Measurements from ENCODE around the gene PCIF1.
"Not testable (repeated sequence)": the region's sequence is repeated elsewhere in the genome, so short reads cannot be mapped to it uniquely, and the experiment has no call there.

PCIF1 gene

GRCh38 chr20:45924391-45925261 is 9.9 kb upstream of the PCIF1 start:
- DNase-seq (ENCODE audit: low read depth): no peak

DNA sequence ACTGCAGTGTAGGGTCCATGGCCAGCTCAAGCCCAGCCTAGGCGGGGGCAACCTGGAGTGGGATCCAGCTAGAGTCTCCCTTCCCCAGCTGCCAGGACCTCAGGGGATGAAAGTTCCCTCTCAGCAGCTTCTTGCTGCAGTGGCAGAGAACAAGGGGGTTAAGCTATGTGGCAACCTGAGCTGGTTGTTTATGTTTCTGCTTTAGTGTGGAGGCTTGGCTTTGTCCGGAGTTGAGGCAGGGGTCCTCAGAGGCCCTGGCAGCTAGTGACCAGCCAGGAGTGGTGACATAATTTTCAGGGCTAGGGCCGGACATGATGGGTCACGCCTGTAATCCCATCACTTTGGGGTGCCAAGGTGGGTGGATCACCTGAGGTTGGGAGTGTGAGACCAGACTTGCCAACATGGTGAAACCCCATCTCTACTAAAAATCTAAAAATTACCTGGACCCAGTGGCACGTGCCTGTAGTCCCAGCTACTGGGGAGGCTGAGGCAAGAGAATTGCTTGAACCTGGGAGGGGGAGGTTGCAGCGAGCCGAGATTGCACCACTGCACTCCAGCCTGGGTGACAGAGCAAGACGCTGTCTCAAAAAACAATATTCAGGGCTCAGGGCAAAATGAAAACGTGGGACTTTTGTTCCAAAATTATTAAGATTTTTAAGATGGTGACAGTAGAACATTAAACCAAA is 8.5 kb upstream of the PCIF1 start:
- DNase-seq (ENCODE audit: low read depth): no peak

DNA sequence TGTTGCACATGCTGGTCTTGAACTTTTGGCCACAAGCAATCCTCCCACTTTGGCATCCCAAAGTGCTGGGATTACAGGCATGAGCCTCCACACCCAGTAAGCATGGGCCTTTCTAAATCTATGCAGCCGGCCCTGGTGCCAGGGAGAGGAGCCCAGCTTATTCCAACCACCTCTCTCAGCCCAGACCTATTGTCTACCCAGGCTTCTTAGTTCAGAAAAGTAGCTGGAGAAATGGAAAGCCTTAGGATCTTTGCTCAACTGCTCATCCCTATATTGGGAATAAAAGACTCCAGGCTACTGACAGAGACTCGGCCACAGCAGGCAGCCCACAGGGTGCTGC is 7.8 kb upstream of the PCIF1 start:
- no peak for DNase-seq (ENCODE audit: low read depth)

DNA sequence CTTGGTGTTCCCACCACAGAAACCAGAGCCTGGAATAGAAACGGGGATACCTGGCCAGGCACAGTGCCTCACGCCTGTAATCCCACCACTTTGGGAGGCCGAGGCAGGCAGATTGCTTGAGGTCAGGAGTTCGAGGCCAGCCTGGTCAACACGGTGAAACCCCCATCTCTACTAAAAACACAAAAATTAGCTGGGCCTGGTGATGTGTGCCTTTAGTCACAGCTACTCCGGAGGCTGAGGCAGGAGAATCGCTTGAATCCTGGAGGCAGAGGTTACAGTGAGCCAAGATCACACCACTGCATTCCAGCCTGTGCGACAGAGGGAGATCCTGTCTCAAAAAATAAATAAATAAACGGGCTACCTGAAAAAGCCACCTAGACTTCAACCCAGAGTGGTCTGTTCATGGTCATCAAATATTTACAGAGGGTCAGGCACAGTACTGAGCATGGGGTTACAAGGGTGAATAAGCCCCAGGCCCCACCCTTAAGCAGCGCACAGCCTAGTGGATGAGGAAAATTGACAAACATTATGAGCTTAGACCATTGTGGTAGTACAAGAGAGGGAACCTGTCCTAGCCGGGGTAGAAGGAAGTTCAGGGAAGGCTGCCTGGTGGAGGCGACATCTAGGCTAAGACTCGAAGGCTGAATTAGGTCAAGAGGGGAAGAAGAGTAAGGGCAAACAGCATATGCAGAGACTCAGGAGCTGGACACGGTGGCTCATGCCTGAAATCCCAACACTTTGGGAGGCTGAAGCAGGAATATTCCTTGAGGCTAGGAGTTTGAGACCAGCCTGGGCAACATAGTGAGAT is 7.2 kb upstream of the PCIF1 start:
- DNase-seq (ENCODE audit: low read depth): no peak

DNA sequence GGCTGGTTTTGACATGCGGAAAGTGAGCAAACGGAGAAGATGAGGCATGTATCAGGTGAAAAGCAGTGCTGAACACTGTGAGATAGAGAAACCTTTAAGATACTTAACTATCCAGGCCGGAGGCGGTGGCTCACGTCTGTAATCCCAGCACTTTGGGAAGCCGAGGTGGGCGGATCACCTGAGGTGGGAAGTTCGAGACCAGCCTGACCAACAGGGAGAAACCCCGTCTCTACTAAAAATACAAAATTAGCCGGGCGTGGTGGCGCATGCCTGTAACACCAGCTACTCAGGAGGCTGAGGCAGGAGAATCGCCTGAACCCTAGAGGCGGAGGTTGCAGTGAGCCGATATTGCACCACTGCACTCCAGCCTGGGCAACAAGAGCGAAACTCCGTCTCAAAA is 2.8 kb upstream of the PCIF1 start:
- DNase-seq (ENCODE audit: low read depth): not testable (repeated sequence)

DNA sequence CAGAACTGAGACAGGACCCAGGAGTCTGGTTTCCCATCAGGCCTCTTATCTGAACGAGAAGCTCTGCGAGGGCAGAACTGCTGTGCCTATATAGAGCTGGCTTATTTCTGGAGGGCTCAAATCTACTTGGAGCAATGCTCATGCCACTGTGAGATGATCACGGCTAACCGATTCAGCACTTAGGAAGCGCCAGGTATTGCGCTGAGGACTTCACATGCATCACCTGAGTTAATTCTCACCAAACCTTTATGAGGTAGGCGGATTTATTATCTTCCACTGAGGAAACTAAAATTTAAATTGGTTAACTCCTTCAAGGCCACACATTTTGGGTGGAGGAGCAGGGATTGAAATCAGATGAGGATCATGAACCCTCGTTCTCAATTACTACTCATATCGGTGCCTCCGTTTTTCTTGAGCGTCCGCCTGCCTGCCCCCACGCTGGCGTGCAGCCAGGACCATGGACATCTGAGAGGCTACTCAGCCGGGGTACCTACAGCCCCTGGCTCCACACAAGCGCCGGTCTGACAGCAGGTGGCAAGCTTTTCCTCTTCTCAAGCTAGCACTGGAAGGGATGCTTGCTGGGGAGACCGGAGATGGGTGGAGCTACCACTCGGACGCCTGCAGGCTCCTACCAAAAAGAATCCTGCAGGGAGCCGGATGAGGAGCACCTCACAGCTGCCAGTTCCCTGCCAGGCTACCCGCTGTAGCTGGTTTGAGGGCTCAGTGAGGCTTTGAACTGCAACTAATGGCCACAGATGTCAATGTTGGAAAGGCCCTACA is 1.0 kb upstream of the PCIF1 start:
- no peak for DNase-seq (ENCODE audit: low read depth)

DNA sequence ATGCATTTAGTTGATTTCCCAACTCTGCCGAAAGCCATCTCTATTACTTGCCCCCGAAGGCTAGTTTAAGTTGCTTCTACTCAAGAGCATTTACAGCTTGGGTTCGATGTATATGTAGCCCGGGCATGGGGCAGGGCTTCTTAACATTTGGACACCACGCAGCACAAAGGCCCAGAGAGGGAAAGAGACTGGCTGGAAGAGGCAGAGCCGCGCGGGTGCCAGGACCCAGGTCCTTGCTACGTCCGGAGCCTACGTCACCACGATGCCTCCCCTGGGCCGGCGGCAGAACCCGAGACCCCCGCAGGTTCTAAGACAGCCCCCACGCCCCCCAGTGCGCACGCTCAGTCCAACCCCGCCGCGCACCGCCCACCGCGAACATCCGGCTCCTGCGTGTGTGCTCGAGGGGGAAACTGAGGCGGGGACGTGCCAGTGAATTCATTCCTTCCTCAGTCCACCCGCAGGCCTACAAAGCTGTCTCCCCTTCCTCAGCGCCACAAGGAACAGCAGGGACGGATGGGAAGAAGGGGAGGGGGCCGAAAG is 367 bp upstream of the PCIF1 start:
- DNase-seq (ENCODE audit: low read depth): no peak

- DNase-seq (ENCODE audit: low read depth): no peak
These were observed 1.0 kb downstream of the PCIF1 start for GRCh38 chr20:45935416-45936046.

- DNase-seq (ENCODE audit: low read depth): no peak
These were observed 3.3 kb downstream of the PCIF1 start for GRCh38 chr20:45937765-45938164.

DNA sequence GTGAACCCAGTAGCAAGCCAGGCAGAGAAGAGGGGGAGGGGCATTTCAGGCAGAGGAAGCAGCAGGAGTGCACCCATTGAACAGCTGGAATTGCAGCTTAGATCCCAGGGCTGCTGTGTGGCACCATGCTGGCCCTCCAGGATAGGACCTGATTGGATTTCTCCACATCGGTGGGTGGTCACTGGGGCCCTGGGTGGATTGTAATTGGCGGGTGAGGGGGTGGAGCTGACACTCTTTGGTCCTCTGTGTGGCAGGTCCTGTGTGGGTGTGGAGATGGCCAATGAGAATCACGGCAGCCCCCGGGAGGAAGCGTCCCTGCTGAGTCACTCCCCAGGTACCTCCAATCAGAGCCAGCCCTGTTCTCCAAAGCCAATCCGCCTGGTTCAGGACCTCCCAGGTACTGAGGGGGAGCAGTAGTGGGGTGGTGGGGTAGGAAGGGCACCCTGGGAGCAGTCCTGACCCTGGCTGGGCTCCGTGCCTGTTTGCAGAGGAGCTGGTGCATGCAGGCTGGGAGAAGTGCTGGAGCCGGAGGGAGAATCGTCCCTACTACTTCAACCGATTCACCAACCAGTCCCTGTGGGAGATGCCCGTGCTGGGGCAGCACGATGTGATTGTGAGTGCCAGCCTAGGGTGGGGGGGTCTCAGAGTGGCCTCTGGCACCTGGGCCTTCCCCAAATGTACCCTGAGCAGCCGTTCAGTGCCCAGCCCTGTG is 4.4 kb downstream of the PCIF1 start:
- no peak for DNase-seq (ENCODE audit: low read depth)

DNA sequence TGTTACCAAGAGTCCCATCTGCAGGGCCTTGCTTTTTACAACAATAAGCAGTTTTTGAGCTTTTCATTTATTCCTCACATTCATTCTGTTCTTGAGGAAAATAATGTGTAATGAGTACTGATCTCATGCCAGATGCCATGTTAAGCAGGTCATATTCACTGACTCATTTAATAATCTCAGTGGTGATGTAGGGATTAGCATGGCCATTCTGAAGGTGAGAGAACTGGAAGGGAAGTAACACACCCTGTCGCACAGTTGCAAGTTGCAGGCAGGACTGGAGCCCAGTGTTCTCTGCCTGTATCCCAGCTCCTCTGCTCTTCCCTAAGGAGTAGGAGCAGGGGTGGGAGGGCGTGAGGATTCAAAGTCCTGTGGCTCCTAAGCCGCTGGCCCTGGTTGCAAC is 5.6 kb downstream of the PCIF1 start:
- no peak for DNase-seq (ENCODE audit: low read depth)

DNA sequence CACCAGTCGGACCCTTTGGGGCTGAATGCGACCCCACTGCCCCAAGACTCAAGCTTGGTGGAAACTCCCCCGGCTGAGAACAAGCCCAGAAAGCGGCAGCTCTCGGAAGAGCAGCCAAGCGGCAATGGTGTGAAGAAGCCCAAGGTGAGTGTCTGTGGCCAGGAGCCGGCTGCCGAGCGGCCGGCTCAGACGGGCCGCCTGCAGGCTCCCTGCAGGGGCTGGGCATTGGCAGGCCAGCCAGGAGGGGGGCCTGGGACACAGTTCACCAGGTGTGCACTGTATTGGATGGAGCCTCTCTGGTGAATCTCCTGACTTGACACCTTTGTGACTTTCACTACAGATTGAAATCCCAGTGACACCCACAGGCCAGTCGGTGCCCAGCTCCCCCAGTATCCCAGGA is 6.0 kb downstream of the PCIF1 start:
- DNase-seq (ENCODE audit: low read depth): no peak

DNA sequence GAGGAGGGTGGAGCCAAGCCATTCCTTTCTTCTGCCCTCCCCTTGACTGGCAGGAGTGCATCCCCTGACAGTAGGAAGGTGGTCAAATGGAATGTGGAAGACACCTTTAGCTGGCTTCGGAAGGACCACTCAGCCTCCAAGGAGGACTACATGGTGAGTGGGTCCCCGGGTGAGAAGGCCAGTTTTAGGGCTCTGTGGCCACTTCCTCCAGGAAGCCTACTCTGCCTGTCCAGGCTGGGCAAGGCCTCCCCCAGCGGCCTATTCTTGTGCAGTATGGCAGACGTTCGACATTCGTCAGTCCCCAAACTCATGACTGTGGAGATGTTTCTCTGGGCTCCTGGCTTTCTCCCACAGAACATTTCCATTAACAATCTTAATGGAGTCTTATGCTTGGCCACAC is 9.1 kb downstream of the PCIF1 start:
- DNase-seq (ENCODE audit: low read depth): no peak

- DNase-seq (ENCODE audit: low read depth): no peak
These were observed 9.9 kb downstream of the PCIF1 start for GRCh38 chr20:45944151-45944964.

DNA sequence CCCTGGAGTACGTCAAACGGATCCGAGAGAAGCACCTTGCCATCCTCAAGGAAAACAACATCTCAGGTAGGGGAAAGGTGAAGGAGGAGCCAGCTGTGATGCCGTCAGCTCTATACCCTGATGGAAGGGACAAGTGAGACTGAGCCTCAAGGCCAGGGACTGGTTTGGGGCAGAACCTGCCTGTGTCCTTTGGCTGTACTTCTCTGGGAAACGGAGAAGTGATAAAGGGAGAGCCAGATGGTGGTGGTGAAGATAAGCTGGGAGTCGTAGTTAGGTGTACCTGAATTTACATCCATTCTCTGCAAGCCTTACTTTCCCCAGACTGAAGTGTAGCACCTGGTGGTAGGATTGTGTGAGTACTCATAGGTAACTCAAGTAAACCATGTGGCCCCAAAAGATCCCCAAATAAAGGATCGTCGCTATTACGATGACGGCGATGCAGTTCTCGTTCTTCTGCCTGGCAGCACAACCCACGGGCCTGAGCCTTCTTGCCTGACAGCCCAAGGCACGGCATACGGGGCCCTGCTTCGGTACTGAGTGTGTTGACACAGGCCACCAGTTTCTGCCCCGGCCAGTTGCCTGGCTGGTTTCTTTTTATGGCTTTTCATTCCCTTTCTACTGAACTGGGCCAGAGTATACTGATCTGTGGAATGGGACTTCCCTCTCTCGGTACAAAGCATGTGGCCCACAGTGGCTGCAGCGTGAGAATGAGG is 10.6 kb downstream of the PCIF1 start:
- DNase-seq (ENCODE audit: low read depth): no peak

- no peak for DNase-seq (ENCODE audit: low read depth)
These were observed 11.2 kb downstream of the PCIF1 start for GRCh38 chr20:45945678-45946148.

DNA sequence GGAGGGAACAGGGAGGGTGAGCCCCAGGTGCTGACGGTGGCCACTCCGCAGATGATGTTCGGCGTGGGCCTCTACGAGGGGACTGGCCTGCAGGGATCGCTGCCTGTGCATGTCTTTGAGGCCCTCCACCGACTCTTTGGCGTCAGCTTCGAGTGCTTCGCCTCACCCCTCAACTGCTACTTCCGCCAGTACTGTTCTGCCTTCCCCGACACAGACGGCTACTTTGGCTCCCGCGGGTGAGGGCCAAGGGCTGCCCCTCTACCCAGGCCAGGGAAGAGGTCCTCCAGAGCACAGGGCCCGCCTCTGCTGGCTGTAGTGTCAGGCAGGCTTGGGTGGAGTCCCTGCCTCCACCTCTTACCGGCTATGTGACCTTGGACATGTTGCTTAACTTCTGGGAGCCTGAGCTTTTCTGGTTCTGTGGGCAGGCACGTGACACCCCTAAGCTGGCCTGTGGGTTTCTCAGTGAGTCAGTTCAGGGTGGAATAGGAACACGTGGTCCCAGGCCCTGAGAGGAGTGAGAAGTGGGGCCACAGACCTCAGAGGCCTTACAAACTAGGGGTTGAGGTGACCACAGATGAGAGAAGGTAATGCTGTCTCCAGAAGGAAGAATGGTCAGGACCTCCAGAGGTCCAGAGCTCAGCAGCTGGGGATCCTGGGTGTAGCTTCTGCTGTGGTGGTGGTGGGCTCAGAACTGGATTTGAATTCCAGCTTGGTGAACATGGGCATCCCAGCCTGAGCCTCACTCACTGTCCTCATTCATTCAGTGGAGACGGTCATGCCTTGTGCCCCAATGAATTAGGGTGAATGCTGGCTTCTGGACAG is 11.9 kb downstream of the PCIF1 start:
- no peak for DNase-seq (ENCODE audit: low read depth)
